Ovary (tissue), 9 donors: ENCODE measurements around the gene SEL1L3. TPM values are rescaled to one million over a fixed set of nuclear protein-coding genes. Genes with fewer than 3 reads are reported as not detected.

ENCODE experiments used
- DNase-seq, 5 donors: peaks; one replicate each; pipeline ENCODE4 v3.0.0-alpha.2; 2019 to 2020
- H3K27ac ChIP-seq, 2 donors: fragments of 200-600 bp; one replicate each; pipeline versions ENCODE4 v1.5.1 to v1.8.0; 2019 to 2022
- H3K27me3 ChIP-seq: fragments of 200-600 bp; one replicate; pipeline ENCODE4 v1.8.0; 2022
- H3K36me3 ChIP-seq: fragments of 200-600 bp; sonication (generic); one replicate; pipeline ENCODE4 v1.5.1; 2019
- H3K4me1 ChIP-seq: one replicate; pipeline ENCODE4 v1.8.1; 2013; ENCODE audit warnings: mild to moderate bottlenecking, moderate library complexity; ENCODE audit not compliant: insufficient read depth
- H3K4me3 ChIP-seq: fragments of 200-600 bp; sonication (generic); one replicate; pipeline ENCODE4 v1.5.1; 2017
- H3K9me3 ChIP-seq, 2 donors: fragments of 200-600 bp in 1 of 2; sonication (generic) in 1 of 2; one replicate each; pipeline versions ENCODE4 v1.5.1 to v1.8.1; 2013 to 2019; ENCODE audit warnings: mild to moderate bottlenecking in 1 of 2, moderate library complexity in 1 of 2
- EP300 ChIP-seq: sonication (generic); formaldehyde crosslinking; IDR thresholded peaks from one replicate; pipeline ENCODE4 v1.6.1; 2017; ENCODE audit warnings: antibody characterized with exemption
- POLR2A ChIP-seq: fragments of 450-650 bp; IDR thresholded peaks from one replicate; pipeline ENCODE4 v1.6.1; 2017; ENCODE audit warnings: antibody characterized with exemption, mild to moderate bottlenecking, moderate library complexity
- WGBS, 3 donors: extraction: QIAGEN DNeasy Blood & Tissue Kit in 1 of 3; methylation state at CpG; one replicate each; pipeline versions ENCODE4 v1.1.5 to v1.1.7; 2013 to 2017; 5-methylcytosine and 5-hydroxymethylcytosine counted together
- intact Hi-C, 4 donors: fragments of 100-400 bp; cut with DNase I; formaldehyde crosslinking; loops; one replicate each; pipeline versions ENCODE4 v1.11.0 to v1.15.1; 2022 to 2023
- polyA plus RNA-seq, 2 donors: library from polyadenylated mRNA; stranded (reverse); fragments of 200-250 nt in 1 of 2; fragments of 350-450 nt in 1 of 2; fragmentation: Illumina TruSeq in 1 of 2; extraction: RNeasy Lipid Tissue Mini Kit (QIAGEN cat#74804) in 1 of 2; gene quantifications; one replicate each; pipeline ENCODE4 v1.2.3, GENCODE V29; 2013 to 2014
- total RNA-seq, 7 donors: library from RNA; depleted of rRNA in 2 of 7; stranded (reverse); fragments of >200 nt in 2 of 7; fragmentation: NEBNext Ultra II Directional in 3 of 7; extraction: Animal tissue kit (Norgen Biotek cat#: 25700) in 3 of 7; gene quantifications; one replicate each; pipeline versions ENCODE4 v1.1.0 to v1.2.4, GENCODE V29; 2016 to 2023
- TF ChIP-seq, protein P1 (sequence below), 3 donors: fragments of 450-650 bp in 2 of 3; fragments of 200-600 bp in 1 of 3; IDR thresholded peaks; one replicate each; pipeline versions ENCODE4 v1.5.1 to v1.8.0; 2016 to 2022; ENCODE audit warnings: antibody characterized with exemption in 3 of 3, mild to moderate bottlenecking in 1 of 3
- donor health status: DM: no; HTN: no; CAD: no; lungs with moderate emphysema.
- donor health status: DM: no; HTN: no; CAD: no.
- donor health status: Bipolar disorder and iron deficiency.
- donor health status: DM: yes; HTN: yes; CAD: no.
- donor health status: DM: no; HTN: no; CAD: no.
- donor health status: DM: yes; HTN: yes; CAD: no.

SEL1L3 gene
- total and polyA plus RNA-seq, 9 donors: 4.4 to 27.7 (median 8.3) TPM

DNA sequence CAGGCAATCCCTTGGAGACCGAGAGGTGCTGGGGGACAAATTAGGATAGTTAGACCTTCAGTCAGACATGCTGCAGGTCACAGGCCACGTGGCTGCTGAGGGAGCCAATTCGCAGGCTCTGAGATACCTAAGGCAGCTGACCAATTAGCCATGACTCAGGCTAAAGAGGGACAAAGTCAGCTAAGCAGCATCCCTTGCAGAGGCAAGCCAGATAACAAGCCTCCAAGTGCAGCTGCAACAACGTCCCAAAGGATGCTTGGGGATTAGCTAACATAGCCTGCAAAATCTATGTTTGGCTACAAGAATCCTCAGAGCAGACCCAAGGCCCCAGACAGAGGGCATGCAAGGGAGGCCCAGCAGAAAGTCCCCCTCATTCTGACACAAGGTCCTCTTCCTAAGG, 93.5 kb downstream of the SEL1L3 start:
- 12 to 18% (median 18%) methylated on average over 4 of the region's 4 CpGs for WGBS, 3 donors
- intact Hi-C loops: loop anchor here in 1 of 4 donors (10.0 kb wide), 1 partner anchor 324 kb away; no protein-coding TSS in a partner anchor

DNA sequence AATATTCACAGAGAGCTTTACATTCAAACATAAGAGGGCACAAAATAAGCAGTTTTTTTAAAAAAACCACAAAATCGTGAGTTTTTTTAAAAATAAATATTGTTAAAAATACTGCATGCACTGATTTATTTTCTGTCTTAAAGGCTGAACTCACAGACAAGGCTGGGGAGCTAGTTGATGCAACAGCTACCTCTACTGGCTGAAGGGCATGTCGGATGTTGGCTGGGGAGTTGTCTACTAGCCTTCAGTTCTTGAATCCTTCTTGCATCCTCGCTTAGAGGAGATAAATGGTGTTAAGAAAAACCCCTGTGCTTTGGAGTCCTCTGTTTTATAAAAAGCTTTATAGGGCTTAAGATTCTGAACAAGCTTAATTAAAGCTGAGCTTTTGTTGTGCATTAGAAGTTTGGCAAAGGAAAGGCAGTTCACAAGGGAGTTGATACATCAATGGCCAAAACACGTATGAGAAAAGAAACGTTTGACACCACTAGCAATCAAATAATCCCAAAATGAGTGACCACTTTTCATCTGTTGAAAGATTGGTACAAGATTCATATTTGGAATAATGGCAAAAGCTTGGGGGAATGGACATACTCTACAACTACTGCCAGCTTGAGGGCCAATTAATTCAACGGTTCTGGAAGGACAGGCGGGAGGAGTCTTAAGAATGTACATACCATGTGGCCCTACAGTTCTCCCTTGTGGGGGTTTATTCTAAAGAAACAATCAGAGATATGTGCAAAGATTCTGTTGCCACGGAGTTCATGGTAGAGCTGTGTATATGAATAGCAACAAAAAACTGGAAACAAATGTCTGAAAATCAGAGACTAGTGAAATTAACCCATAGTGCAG, 94.7 kb downstream of the SEL1L3 start:
- intact Hi-C loops: loop anchor here in 1 of 4 donors (10.0 kb wide), 1 partner anchor 323 kb away; no protein-coding TSS in a partner anchor
- Histone ChIP-seq H3K27ac (no peak overlapping the region), H3K36me3 (no peaks in the 10 kb centered on the region), H3K9me3 (no peaks in the 10 kb centered on the region), H3K4me3 (no peak overlapping the region), H3K27me3 (no peaks in the 10 kb centered on the region), H3K4me1 (peaks cover 1% of the 10 kb centered on the region)
- 28 to 34% (median 33%) methylated on average over 8 of the region's 8 CpGs for WGBS, 3 donors
- peak; percentile 39 to 54 (median 48) for DNase-seq
- TF ChIP-seq EP300: no peak
- TF ChIP-seq, protein P1, sequence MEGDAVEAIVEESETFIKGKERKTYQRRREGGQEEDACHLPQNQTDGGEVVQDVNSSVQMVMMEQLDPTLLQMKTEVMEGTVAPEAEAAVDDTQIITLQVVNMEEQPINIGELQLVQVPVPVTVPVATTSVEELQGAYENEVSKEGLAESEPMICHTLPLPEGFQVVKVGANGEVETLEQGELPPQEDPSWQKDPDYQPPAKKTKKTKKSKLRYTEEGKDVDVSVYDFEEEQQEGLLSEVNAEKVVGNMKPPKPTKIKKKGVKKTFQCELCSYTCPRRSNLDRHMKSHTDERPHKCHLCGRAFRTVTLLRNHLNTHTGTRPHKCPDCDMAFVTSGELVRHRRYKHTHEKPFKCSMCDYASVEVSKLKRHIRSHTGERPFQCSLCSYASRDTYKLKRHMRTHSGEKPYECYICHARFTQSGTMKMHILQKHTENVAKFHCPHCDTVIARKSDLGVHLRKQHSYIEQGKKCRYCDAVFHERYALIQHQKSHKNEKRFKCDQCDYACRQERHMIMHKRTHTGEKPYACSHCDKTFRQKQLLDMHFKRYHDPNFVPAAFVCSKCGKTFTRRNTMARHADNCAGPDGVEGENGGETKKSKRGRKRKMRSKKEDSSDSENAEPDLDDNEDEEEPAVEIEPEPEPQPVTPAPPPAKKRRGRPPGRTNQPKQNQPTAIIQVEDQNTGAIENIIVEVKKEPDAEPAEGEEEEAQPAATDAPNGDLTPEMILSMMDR (IDR thresholded peaks at IDR 0.05): peak in 2 of 3 donors; percentile 25 to 58

More for the DNA sequence above, 93.5 kb downstream of the SEL1L3 start:
- H3K36me3 ChIP-seq: no peaks in the 10 kb centered on the region
- no peak for DNase-seq
- peaks cover 1% of the 10 kb centered on the region for H3K4me1 ChIP-seq
- no peak overlapping the region for H3K27ac ChIP-seq
- H3K9me3 ChIP-seq: no peaks in the 10 kb centered on the region
- H3K4me3 ChIP-seq: no peak overlapping the region
- TF ChIP-seq POLR2A: no peak
- H3K27me3 ChIP-seq: no peaks in the 10 kb centered on the region

DNA sequence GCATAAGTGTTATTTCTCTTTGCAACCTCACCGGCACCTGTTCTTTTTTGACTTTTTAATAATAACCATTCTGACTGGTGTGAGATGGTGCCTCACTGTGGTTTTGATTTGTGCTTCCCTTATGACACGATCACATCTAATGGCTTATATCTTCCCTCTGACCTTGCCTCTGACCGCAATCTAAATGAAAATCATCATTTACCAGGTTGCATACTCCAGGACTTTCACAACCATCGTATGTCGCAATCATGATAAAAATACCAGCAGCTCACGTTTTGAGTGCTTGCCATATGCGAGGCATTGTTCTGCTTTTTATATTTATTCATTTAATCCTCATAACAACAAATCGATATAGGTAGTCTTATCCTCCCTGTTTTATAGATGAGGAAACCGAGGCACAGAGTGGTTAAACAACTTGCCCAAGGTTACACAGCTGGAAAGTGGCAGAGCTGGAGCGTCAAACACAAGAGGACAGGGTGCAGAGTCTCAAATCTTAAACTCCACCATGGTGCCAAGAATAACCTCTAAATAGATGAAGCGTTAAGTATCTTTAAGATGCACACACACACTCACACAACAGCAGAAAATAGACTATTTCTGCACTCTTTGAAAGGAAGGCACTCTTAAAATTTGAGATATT, 102.2 kb downstream of the SEL1L3 start:
- TF ChIP-seq EP300 (no peak), POLR2A (no peak)
- TF ChIP-seq, protein P1 (IDR thresholded peaks at IDR 0.05): no peak

DNA sequence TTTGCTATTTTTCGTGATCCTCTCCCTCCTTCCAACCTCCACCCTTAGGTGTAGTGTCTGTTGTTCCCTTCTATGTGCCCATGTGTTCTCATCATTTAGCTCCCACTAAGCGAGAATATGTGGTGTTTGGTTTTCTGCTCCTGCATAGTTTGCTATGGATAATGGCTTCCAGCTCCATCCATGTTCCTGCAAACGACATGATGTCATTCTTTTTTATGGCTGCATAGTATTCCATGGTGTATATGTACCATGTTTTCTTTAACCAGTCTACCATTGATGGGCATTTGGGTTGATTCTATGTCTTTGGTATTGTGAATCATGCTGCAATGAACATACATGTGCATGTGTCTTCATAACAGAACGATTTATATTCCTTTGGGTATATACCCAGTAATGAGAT, 102.7 kb downstream of the SEL1L3 start:
- Histone ChIP-seq H3K4me1 (no peaks in the 10 kb centered on the region), H3K4me3 (no peak overlapping the region), H3K9me3 (no peaks in the 10 kb centered on the region), H3K27me3 (no peaks in the 10 kb centered on the region), H3K27ac (no peak overlapping the region), H3K36me3 (no peaks in the 10 kb centered on the region)
- TF ChIP-seq, protein P1 (IDR thresholded peaks at IDR 0.05): no peak
- TF ChIP-seq EP300 (no peak), POLR2A (no peak)
- 91 to 93% (median 92%) methylated on average over 4 of the region's 4 CpGs for WGBS, 3 donors
- intact Hi-C loops: loop anchor here in 1 of 4 donors (10.0 kb wide), 1 partner anchor 315 kb away; no protein-coding TSS in a partner anchor
- DNase-seq: no peak

More for the DNA sequence above, 102.2 kb downstream of the SEL1L3 start:
- WGBS, 3 donors: 89 to 90% (median 89%) methylated on average over 11 of the region's 11 CpGs
- Histone ChIP-seq H3K4me1 (no peaks in the 10 kb centered on the region), H3K27me3 (no peaks in the 10 kb centered on the region), H3K27ac (no peak overlapping the region), H3K36me3 (no peaks in the 10 kb centered on the region), H3K9me3 (no peaks in the 10 kb centered on the region), H3K4me3 (no peak overlapping the region)
- intact Hi-C loops: loop anchor here in 1 of 4 donors (10.0 kb wide), 1 partner anchor 316 kb away; no protein-coding TSS in a partner anchor
- DNase-seq: no peak
